SK-N-SH treated with all-trans-retinoic acid at 6 μM for 48 hours (cell line): ENCODE data around the gene B3GALT6.

ENCODE experiments used
- BACH2 ChIP-seq: fragments of 250-450 bp; sonication (Bioruptor Pico); IDR thresholded peaks from 2 replicates; pipeline ENCODE4 v1.9.0; 2021; ENCODE audit warnings: mild to moderate bottlenecking, borderline replicate concordance
- CREB5 ChIP-seq: fragments of 250-450 bp; sonication (Bioruptor Pico); IDR thresholded peaks from 2 replicates; pipeline ENCODE4 v1.5.1; 2020; ENCODE audit warnings: low read depth, mild to moderate bottlenecking, moderate library complexity
- ESRRG ChIP-seq: fragments of 250-450 bp; sonication (Bioruptor Pico); IDR thresholded peaks from 2 replicates; pipeline ENCODE4 v1.6.1; 2021; ENCODE audit warnings: mild to moderate bottlenecking
- GLIS3 ChIP-seq: fragments of 250-450 bp; sonication (Bioruptor Pico); IDR thresholded peaks from 2 replicates; pipeline ENCODE4 v1.5.0; 2020; ENCODE audit warnings: mild to moderate bottlenecking, moderate library complexity
- OSR1 ChIP-seq: fragments of 250-450 bp; sonication (Bioruptor Pico); IDR thresholded peaks from 2 replicates; pipeline ENCODE4 v1.8.0; 2022; ENCODE audit warnings: moderate library complexity, mild to moderate bottlenecking, inconsistent platforms
- RARB ChIP-seq: fragments of 250-450 bp; sonication (Bioruptor Pico); IDR thresholded peaks from 2 replicates; pipeline ENCODE4 v1.8.0; 2021; ENCODE audit warnings: mild to moderate bottlenecking, moderate library complexity
- TCF4 ChIP-seq: fragments of 250-450 bp; sonication (Bioruptor Pico); IDR thresholded peaks from 2 replicates; pipeline ENCODE4 v1.8.0; 2021; ENCODE audit warnings: mild to moderate bottlenecking, moderate library complexity, borderline replicate concordance
- ZFP30 ChIP-seq: fragments of 450-650 bp; formaldehyde crosslinking; IDR thresholded peaks from 2 replicates; pipeline ENCODE4 v1.5.0; 2022; ENCODE audit warnings: mild to moderate bottlenecking, moderate library complexity
- ZNF565 ChIP-seq: fragments of 450-650 bp; formaldehyde crosslinking; conservative IDR thresholded peaks from 2 replicates; pipeline ENCODE4 v1.5.0; 2020; ENCODE audit warnings: low read depth, mild to moderate bottlenecking, moderate library complexity
- ZNF70 ChIP-seq: fragments of 450-650 bp; formaldehyde crosslinking; IDR thresholded peaks from 2 replicates; pipeline ENCODE4 v1.5.0; 2020; ENCODE audit warnings: mild to moderate bottlenecking, moderate library complexity

- TF ChIP-seq RARB (CRISPR knock-in tag) (no peak), TCF4 (no peak), ZNF565 (CRISPR knock-in tag) (no peak), OSR1 (no peak), GLIS3 (CRISPR knock-in tag) (no peak), BACH2 (CRISPR knock-in tag) (no peak), ZFP30 (CRISPR knock-in tag) (no peak), CREB5 (no peak), ZNF70 (CRISPR knock-in tag) (no peak), ESRRG (CRISPR knock-in tag) (no peak)
These were observed 2.3 kb upstream of the B3GALT6 start for GRCh38 chr1:1229770-1230169.
